NCI-H1694 treated with DMSO at 0.1 percent for 48 hours (cell line): ENCODE results near the gene PKD1.
"Not testable (repeated sequence)": the region's sequence is repeated elsewhere in the genome, so short reads cannot be mapped to it uniquely, and the experiment has no call there.

ENCODE experiments used
- DNase-seq: peaks from one replicate; lab custom pipeline; 2025; lab: John Stamatoyannopoulos, UW

Gene PKD1

DNA sequence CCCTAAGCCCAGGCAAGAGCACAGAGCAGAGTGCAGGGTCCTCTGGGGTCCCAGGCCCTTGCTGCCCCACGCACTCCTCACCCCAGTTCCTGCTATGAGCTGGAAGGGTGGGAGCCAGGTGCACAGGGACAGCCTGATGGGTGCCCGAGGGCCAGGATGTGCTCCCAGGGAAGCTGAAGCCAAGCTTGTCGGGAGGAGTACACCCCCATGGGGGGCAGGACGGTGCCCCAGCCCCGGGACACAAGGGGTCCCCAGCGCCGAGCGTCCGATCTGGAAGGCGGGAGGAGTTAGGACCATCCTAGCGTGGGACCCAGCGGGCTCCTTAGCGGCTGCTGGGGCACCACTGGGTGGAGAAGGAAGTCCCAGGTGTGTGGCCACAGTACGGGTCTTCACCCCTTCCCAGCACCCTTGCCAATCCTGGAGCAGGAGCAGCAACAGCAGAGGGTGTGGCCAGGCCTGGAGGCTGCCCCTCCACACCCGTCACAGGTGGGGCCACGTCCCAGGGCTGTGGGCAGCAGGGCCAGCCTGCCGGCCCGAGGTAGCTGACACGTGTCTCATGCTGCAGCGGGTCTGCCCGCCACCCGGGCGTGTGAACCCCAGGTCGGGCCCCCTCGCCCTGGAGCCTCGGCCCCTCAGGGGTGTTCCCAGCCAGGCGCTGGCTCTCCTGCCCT lies 11.9 kb downstream of the PKD1 start:
- not testable (repeated sequence) for DNase-seq

DNA sequence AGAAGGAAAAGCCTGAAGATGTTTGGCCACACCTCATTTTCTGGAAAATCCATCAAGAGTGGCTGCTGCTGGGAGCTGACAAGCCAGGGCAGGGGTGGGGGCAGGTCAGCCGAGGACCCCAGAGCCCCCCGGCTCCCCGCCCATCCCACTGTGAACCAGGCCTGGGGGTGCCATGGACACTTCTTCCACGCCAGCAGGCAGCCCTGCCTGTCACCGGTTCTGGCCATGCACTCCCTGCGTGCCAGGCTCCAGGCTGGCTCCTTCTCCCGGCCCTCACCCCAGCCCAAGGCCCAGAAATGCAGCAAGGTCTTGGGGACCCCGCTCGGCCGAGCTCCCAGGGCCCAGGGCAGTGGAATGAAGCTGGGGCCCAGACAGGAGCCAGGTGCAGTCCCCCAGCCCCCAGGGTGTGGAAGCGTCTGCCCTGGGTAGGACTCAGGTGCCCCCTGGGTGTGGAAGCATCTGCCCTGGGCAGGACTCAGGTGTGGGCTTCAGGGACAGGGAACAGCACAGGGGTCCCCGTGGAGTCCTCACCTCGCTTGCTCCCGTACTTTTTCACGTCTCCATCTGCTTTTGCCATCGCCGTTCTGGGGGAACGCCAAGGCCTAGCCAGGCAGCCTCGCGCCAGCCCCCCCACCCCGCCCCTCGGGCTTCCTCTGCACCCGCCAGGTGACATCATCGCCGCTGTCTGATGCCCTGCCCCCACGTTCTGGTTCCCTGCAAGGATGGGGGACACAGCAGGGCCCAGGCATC lies 12.6 kb downstream of the PKD1 start:
- not testable (repeated sequence) for DNase-seq

DNA sequence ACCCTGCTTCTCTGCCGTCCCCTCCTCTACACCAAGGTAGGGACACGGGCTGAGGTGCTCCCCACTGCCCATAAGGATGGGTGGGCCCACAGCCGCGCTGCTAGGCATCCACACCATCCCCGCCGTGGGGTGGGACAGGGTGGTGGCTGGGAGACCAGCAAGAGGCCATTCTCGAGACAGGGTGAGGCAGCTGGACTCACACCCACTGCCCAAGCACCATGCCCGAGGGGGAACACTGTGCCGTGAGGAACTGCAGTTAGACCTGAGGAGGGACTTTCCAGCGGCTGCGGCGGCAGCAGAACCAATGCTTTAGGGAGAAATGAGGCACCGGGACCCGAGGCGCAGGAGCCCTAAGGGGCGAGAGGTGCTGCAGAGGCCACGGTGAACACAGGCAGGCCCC lies 13.3 kb downstream of the PKD1 start:
- DNase-seq: no peak

DNA sequence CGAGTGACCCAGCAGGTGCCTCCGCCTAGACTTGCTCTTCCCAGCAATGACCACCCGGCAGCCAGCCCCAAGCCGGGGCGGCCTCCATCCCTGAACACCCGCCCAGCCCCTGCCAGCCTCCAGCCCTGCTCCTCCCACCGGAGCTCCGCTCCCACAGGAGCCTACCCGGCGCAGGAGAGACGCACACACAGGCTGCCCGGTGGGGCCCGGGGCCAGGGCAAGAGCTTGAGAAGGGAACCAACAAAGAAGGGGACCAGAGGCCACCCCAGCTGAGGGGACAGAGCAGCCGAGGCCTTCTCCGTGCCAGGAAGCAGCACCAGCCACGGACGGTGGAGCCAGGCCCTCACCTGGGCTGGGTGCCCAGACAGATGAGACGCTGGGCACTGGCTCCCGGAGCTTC lies 13.8 kb downstream of the PKD1 start:
- no peak for DNase-seq

DNA sequence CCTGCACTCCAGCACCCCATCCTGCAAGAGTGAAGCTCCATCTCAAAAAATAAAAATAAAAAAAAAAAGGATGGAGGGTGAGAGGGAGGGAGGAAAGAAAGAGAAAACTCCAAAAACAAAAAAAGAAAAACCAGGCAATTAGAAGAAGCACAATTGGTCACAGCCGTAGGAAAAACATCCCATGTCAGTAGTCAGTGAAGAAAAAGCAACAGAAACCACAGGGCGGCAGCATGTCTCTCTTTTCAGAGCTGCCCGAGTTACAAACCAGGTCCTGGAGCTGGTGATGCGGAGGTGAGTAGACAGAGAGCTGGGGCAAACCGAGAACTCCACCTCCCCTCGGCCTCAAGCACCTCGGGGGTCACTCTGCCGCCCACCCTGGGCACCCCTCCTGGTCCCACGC lies 14.4 kb downstream of the PKD1 start:
- DNase-seq: peak; percentile 34

DNA sequence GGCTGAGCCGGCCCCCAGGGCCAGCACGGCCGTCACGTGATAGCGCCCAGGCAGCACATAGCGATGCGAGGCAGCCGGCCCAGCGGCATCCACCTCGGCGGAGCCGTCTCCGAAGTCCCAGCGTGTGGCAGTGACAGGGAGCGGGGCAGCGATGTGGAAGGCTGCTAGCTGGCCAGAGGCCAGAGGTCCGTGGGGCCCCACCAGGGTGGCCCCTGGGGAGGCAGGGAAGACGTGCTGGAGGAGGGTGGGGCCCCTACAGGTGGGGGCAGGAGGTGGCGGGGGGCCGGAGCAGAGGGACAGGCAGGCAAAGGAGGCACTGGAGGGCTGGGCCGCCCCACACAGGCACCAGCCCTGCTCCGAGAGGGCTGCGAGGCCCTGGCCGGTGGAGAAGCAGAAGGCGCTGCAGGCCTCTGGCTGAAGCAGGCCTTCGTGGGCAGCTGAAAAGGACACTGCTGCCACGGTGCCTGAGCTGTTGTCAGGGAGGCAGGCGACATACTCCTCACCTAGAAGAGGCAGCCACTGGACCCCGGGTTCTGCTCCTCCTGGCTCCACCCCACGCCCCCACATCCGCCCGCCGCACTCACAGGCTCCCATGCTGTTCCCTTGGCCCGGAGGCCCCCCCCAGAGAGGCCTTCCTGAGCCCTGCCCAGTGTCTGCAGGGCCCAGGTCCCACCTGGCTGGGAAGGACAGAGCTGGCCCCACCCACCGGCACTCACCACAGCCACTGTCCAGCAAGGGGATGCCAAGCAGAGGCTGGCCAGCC lies 17.6 kb downstream of the PKD1 start:
- DNase-seq: not testable (repeated sequence)

DNA sequence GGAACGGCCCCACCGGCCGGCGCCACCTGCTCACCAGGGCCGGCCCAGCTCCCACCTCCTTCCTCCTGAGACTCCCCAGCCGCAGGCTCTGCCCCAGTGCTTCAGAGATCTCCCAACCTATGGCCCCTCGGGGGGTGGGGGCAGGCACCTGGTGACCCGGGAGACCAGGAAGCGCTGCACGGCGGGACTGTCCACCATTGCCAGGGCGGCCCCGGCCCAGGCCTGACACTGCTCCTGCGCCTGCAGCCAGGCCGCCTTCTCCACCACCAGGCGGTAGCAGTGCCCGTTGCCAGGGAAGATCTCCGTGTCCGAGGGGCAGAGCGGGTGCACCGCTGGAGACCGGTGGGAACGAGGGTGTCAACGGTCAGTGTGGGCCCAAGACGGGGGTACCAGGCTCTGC lies 18.4 kb downstream of the PKD1 start:
- not testable (repeated sequence) for DNase-seq

DNA sequence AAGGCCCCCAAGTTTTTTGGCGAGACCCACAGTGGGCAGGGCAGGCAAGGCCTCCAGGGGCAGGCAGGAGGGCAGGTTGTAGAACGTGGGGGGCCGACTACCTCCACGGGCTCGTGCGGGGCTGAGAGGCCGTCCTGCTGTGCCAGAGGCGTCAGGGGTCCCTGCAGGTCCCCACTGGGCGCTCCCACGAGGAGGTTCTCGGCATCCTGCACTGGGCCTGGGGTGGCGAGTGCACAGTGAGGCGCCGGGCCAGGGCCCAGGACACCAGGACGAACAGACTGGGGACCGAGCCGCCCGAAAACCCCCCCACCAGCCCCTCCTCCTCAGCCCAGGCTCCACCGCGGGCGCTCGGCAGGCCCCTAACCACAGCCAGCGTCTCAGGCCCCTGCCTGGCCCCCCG lies 19.3 kb downstream of the PKD1 start:
- DNase-seq: not testable (repeated sequence)

DNA sequence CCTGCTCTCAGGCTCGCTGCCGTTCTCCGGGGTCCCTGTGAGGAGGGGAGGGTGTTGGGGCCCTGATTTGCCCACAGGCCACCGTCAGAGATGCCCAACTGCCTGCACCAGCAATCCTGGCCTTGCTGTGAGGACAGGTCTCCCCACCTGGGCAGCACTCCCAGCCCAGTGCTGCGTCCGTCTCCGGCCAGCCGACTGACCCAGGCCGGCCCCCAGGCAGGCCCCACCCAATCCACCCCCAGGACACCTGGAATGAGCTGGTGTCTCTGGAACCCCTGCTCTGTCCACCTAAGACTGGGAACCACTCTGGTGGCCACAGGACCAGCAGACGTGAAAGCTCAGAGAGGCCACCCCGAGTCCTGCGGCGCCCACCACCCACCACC lies 20.1 kb downstream of the PKD1 start:
- DNase-seq: no peak

DNA sequence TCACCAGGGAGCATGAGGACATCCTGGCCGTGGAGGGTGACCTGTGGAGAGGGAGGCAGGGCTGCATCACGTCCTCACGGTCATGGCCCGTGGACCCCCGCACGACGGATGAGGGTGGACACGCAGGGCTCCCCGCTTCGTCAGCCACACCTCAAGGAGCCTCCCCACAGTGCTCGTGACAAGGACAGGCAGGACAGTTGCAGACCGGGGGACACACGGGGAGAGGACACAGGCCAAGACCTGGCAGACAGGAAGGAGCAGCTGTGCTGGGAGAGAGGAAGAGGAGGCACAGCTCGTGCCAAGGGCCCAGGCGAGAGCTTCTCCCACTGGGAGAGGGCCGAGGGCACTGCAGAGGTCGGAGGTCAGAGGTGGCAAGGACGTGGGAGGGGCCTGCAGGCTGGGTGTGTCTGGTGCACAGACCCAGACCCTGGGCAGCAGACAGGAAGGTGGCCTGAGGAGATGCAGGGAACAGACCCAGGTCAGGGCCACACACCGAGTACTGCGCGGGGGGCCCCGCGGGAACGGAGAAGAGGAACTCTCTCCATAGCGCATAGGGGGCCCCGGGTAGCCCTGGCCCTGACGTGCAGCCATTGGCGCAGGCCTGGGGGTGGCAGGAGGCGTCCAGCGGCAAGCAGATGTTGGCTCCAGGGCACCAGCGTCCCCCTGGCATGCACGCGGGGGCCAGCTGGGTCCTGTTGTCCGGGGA lies 20.7 kb downstream of the PKD1 start:
- not testable (repeated sequence) for DNase-seq

DNA sequence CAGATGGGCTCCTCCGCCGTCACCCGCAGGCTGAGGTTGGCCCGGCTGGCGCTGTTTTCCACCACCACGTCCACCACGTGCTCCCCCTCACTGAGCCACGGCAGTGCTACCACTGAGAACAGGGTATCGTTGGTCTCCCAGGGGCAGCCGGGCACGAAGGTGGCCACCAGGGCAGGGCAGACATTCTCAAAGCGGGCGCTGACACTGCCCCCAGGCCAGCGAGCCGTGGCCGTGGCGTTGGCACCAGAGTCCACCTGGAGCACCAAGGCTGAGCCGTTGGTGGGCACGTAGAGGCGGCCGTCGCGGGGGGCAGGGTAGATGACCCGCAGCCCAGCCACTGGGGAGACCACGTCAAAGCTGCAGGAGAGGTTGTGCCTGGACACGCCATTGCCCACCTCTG lies 21.5 kb downstream of the PKD1 start:
- DNase-seq: not testable (repeated sequence)

DNA sequence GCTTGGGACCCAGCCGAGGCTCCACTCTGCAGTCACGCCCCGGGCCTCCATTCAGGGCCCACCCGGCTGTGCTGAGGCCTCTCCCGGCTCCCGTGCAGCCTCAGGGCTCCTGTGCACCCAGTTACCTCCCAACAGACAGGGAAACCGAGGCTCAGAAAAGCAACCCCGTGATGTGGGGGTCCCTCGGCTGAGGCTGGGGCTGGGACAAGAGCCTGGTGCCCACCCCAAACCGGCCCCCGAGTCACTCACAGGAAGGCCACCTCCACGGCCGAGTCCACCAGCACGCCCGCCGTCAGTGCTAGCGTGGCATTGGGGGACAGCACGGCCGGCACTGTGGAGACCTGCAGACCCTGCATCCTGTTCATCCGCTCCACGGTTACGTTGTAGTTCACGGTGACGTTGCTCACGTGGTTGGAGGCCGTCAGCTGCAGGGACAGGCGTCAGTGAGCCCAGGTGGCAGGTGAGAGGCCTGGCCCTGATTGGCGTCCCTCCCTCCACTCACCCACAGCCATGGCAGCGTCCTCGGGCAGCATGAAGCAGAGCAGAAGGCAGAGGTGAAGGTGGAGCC lies 23.1 kb downstream of the PKD1 start:
- not testable (repeated sequence) for DNase-seq

DNA sequence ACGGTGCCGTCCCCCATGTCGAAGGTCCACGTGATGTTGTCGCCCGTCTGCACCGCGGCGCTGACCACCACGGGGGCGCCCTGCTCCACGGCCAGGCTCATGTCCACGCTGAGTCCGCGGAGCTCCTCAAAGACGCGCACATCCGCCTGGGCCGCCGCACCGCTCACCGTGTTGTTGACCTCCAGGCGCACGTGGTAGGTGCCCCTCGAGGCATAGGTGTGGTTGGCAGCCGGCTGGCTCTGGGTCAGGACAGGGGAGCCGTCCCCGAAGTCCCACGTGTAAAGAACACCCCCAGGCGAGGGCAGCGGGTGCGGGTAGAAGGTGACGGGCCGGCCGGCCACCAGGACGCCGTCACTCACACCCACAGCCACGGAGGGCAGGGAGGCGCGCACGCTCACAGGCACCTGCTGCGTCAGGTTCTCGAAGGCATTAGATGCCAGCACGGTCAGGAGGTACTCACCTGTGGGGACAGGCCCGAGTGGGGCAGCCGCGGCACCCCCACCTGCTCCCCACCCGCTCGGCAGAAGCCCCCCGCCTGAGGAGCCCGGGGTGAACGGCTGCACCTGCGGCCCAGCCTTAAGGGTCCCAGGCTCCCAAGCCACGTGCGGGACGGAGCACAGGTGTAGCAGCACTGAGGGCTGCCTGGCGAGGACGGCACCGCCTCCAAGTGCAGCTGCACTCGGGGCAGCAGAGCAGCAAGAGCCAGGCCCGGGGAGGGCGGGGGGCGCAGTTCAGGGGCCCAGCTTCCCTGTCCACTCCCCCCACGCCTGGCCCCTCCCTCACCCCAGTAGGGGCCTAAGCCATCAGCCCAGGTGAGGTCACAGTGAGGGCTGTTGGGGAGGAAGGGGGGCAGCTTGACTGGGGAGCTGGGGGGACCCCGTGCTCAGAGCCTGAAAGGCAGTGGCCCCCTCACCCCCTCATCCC lies 24.0 kb downstream of the PKD1 start:
- not testable (repeated sequence) for DNase-seq

DNA sequence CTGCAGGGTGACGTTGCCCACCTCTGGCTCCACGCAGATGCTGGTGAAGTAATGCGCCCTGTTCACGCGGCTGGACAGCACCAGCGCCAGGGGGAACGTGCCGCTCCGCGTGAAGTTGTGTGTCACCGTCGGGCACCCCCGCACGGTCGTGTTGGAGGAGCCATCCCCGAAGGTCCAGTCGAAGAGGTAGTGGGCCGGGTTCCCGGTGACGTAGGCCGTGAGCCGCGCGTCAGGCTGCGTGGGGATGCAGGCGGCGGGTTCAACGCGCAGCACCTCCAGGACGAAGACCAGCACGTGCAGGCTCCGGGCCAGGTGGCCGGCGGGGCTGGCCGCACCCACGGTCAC lies 24.7 kb downstream of the PKD1 start:
- DNase-seq: not testable (repeated sequence)

DNA sequence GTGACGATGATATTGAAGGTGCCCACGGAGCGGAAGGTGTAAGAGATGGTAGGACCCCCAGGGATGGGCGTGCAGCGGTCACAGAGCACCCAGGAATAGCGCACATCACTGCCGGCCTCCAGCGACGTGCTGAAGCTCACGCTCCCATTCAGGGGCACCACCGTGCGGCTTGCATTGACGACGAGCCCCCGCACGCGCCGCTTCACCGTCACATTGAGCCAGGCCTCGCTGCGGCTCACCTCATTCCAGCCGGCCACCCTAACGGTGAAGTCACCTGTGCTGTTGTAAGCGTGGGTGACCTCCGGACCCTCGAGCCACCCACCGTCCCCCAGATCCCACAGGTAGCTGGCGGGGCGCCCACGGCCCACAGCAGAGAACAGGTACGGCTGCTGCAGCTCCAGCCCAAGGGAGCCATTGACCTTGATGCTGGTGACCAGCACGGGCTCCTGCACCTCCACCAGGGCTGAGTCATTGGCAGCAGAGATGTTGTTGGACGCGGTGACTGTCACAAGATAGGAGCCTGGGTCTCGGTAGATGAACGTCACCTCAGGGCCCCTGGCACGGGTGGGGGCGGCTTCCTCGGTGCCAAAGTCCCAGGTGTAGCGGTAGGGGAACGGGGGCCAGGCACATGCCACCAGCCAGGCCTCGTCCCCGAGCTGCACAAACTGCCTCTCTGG lies 25.2 kb downstream of the PKD1 start:
- not testable (repeated sequence) for DNase-seq

DNA sequence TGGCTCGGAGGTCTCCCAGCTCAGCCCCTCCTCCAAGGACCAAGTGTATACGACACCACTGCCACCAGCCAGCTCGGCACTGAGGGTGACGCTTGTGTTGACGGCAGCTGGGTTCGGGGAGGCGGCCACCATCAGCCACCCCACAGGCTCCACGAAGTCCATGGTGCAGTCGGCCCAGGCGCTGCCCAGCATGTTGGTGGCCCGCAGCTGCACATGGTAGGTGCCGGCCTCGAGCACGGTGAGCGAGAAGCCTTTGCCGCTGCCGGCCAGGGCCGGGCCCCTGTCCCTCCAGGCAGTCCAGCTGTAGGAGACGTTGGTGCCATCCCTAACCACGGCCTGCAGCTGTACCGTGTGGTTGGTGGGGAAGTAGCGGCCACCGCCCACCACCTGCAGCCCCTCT lies 25.8 kb downstream of the PKD1 start:
- not testable (repeated sequence) for DNase-seq

DNA sequence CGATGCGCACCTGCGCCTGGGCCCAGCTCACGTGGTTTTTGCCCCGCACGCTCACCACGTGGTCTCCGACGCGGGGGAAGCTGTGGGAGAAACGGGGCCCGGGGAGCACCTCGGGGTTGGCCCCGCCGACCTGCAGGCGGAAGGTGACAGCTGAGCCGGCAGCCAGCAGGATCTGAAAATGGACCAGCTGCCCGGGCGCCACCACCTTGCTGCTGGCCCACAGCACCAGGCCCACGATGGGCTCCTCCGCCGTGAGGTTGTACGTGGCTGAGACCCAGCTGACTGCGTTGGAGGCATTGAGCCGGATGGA lies 26.5 kb downstream of the PKD1 start:
- DNase-seq: not testable (repeated sequence)

DNA sequence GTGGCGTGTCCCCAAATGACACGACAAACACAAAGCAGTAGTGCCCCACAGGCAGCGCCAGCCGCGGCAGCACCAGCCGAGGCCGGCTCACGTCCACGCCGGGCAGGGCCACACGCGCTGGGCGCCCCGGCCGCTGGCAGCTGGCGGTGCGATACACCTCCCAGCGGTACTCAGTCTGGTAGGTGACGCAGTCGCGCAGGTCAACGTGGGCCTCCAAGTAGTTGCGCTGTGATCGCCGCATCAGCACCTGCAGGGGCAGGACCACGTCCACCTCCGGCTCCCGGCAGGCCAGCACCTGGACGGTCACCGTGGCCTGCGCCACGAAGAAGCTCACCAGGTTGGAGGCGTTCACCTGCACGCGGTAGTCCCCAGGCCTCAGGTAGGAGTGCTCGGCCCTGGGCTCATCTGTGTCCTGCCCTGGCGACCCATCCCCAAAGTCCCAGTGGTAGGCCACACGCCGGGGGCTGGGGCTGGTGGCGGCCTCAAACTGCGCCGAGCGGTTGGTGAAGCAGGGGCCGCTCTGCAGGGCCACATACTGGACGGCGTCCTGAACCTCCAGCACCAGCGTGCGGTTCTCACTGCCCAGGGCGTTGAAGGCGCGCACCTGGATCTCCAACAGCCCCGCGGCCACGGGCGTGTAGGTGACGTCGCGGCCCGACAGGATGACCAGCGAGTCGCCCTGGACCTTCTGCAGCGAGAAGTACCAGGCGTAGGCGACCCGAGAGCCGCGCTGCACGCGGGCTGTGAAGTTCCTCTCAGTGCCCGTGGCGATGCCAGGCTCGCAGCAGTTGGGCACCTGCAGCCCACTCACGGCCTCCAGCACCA lies 27.0 kb downstream of the PKD1 start:
- DNase-seq: not testable (repeated sequence)

DNA sequence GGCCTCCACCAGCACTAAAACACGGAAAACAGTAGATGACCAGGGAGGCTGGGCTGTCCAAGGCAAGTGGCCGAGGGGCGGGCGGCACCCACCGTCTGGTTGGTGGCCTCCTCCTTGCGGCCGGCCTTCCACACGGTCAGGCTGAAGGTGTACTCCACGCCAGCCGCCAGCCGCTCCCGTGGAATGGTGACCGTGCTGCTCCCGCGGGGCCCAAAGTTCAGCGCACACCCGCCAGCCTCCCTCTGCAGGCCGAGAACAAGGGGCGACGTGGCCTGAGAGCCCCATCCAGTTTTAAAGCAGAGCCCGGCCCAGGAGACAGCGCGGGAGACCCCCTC lies 27.9 kb downstream of the PKD1 start:
- DNase-seq: not testable (repeated sequence)
